Measurements from ENCODE around the gene ABHD2. TPM values are rescaled to one million over a fixed set of nuclear protein-coding genes. Genes with fewer than 3 reads are reported as not detected.
A peak's percentile ranks its signal among the peaks of the same experiment; 100 is the strongest.

The ABHD2 gene
- total and polyA plus RNA-seq, 9 of the 15 experiments (the other 6 are each of a cell fraction or from before 2014, with no cell fraction given) = 16.9 to 99.8 (median 47.5) TPM

GRCh38 chr15:89226359-89227221 is 138.3 kb downstream of the ABHD2 start (continued):
- TF ChIP-seq SMARCE1 (IDR thresholded peaks at IDR 0.05) (peak; percentile 34; the same call in 1 of the 2 replicates), RBBP5 (IDR thresholded peaks at IDR 0.05; ENCODE audit: borderline replicate concordance, insufficient read depth, low read length, poor library complexity, severe bottlenecking) (peak; percentile 52), NFIC (IDR thresholded peaks at IDR 0.05) (peak; percentile 47), SRSF1 (IDR thresholded peaks at IDR 0.05; ENCODE audit: low read depth, low read length) (no peak), DPF2 (IDR thresholded peaks at IDR 0.05) (peak; percentile 86), STAT5A (IDR thresholded peaks at IDR 0.05; ENCODE audit: borderline replicate concordance, low read length) (no peak; the same call in 1 of the 2 replicates), BRD4 (IDR thresholded peaks at IDR 0.05) (no peak), EGR1 (conservative IDR thresholded peaks at IDR 0.05) (no peak), ZBTB11 (CRISPR knock-in tag; IDR thresholded peaks at IDR 0.05) (peak in 1 of 3 experiments; percentile 51; a peak in 1 of 6 replicates), USF1 (CRISPR knock-in tag; IDR thresholded peaks at IDR 0.05) (peak; percentile 15; the same call in 1 of the 2 replicates), ZMIZ1 (IDR thresholded peaks at IDR 0.05; ENCODE audit: low read depth in 2 of 2, low read length in 2 of 2) (peak in 1 of 2 experiments; percentile 48; a peak in 1 of 4 replicates), TRIM24 (IDR thresholded peaks at IDR 0.05) (peak in 1 of 2 experiments; percentile 56; a peak in 2 of 4 replicates), ZBTB17 (CRISPR knock-in tag; IDR thresholded peaks at IDR 0.05) (peak; percentile 96), MLLT1 (IDR thresholded peaks at IDR 0.05) (peak in 1 of 2 experiments; percentile 97; a peak in 2 of 4 replicates), NR2F6 (CRISPR knock-in tag; IDR thresholded peaks at IDR 0.05) (no peak)
